Posterior vena cava (tissue), 2 donors: ENCODE results near the gene SDR9C7. TPM values are rescaled to one million over a fixed set of nuclear protein-coding genes. Genes with fewer than 3 reads are reported as not detected.
"Not testable (repeated sequence)": the region's sequence is repeated elsewhere in the genome, so short reads cannot be mapped to it uniquely, and the experiment has no call there.

Experiments
- DNase-seq: peaks from one replicate; pipeline ENCODE4 v3.0.0-alpha.2; 2020; ENCODE audit warnings: low spot score
- intact Hi-C, 2 donors: fragments of 100-400 bp; cut with DNase I; formaldehyde crosslinking; loops; one replicate each; pipeline versions ENCODE4 v1.14.1 to v1.14.2; 2022 to 2023
- total RNA-seq, 2 donors: library from RNA; stranded (reverse); fragmentation: NEBNext Ultra II Directional; extraction: Animal tissue kit (Norgen Biotek cat#: 25700); gene quantifications; one replicate each; pipeline ENCODE4 v1.2.1, GENCODE V29; 2021
- donor health status: DM: yes; HTN: yes; CAD: no.
- donor health status: DM: yes; HTN: yes; CAD: no.

Gene SDR9C7
- total RNA-seq, 2 donors from 2014 or later: 0.14 TPM; not detected in 1

GRCh38 chr12:56954958-56955355 lies 20.7 kb upstream of the SDR9C7 start:
- DNase-seq: no peak
- intact Hi-C loops: no loop called here

- intact Hi-C loops: no loop called here
- no peak for DNase-seq
Measured at GRCh38 chr12:56954057-56954957, 20.1 kb upstream of the SDR9C7 start.

GRCh38 chr12:56953314-56953713 lies 19.1 kb upstream of the SDR9C7 start:
- no peak for DNase-seq
- intact Hi-C loops: no loop called here

- intact Hi-C loops: no loop called here
- no peak for DNase-seq
Measured at GRCh38 chr12:56951582-56952339, 17.6 kb upstream of the SDR9C7 start.

- no peak for DNase-seq
- intact Hi-C loops: no loop called here
Measured at GRCh38 chr12:56948881-56949280, 14.7 kb upstream of the SDR9C7 start.

- DNase-seq: no peak
Measured at GRCh38 chr12:56948457-56948777, 14.2 kb upstream of the SDR9C7 start.

GRCh38 chr12:56947633-56948456 lies 13.6 kb upstream of the SDR9C7 start:
- no peak for DNase-seq
- intact Hi-C loops: no loop called here

More at GRCh38 chr12:56948457-56948777, 14.2 kb upstream of the SDR9C7 start:
- intact Hi-C loops: no loop called here

GRCh38 chr12:56943878-56944277 lies 9.7 kb upstream of the SDR9C7 start:
- intact Hi-C loops: no loop called here
- no peak for DNase-seq

- DNase-seq, intact Hi-C loops: not testable (repeated sequence)
Measured at GRCh38 chr12:56943374-56943773, 9.2 kb upstream of the SDR9C7 start.

GRCh38 chr12:56941299-56942017 lies 7.2 kb upstream of the SDR9C7 start:
- DNase-seq: no peak
- intact Hi-C loops: no loop called here

GRCh38 chr12:56940942-56941298 lies 6.7 kb upstream of the SDR9C7 start:
- intact Hi-C loops, DNase-seq: not testable (repeated sequence)

GRCh38 chr12:56935752-56936151 lies 1.5 kb upstream of the SDR9C7 start:
- intact Hi-C loops: no loop called here
- no peak for DNase-seq

- intact Hi-C loops: no loop called here
Measured at GRCh38 chr12:56935157-56935556, 949 bp upstream of the SDR9C7 start.

GRCh38 chr12:56932867-56933266 lies 1.3 kb downstream of the SDR9C7 start:
- no peak for DNase-seq
- intact Hi-C loops: no loop called here

More at GRCh38 chr12:56935157-56935556, 949 bp upstream of the SDR9C7 start:
- DNase-seq: no peak

- DNase-seq: no peak
- intact Hi-C loops: no loop called here
Measured at GRCh38 chr12:56932146-56932545, 2.1 kb downstream of the SDR9C7 start.

- no peak for DNase-seq
- intact Hi-C loops: no loop called here
Measured at GRCh38 chr12:56931474-56931978, 2.7 kb downstream of the SDR9C7 start.

- DNase-seq: no peak
- intact Hi-C loops: no loop called here
Measured at GRCh38 chr12:56930241-56930640, 4.0 kb downstream of the SDR9C7 start.

GRCh38 chr12:56929780-56930179 lies 4.4 kb downstream of the SDR9C7 start:
- no peak for DNase-seq
- intact Hi-C loops: no loop called here

- no peak for DNase-seq
- intact Hi-C loops: no loop called here
Measured at GRCh38 chr12:56928262-56928661, 5.9 kb downstream of the SDR9C7 start.
